Astrocyte (in vitro differentiated cells and primary cell): ENCODE results near the gene DUSP15. TPM values are rescaled to one million over a fixed set of nuclear protein-coding genes. Genes with fewer than 3 reads are reported as not detected.

Experiments used
- DNase-seq: peaks from one replicate; pipeline ENCODE4 v3.0.0-alpha.2; 2010; ENCODE audit warnings: low read depth
- FAIRE-seq: peaks from 2 replicates; lab custom pipeline; 2011; peaks lifted over from hg19 to GRCh38; lab: Jason Lieb, UNC
- H2AFZ ChIP-seq: 2 replicates; pipeline ENCODE4 v1.6.0; 2012; ENCODE audit warnings: low read depth, low read length, inconsistent platforms
- H3K27ac ChIP-seq: 2 replicates; pipeline ENCODE4 v1.5.1; 2011; ENCODE audit warnings: low read depth, low read length, inconsistent platforms
- H3K27me3 ChIP-seq: 2 replicates; pipeline ENCODE4 v1.6.0; 2011; ENCODE audit warnings: low read length, inconsistent platforms; ENCODE audit not compliant: insufficient read depth
- H3K36me3 ChIP-seq: 2 replicates; pipeline ENCODE4 v1.5.1; 2011; ENCODE audit warnings: low read length, inconsistent platforms; ENCODE audit not compliant: insufficient read depth
- H3K4me1 ChIP-seq: 2 replicates; pipeline ENCODE4 v1.5.1; 2011; ENCODE audit warnings: low read length, inconsistent platforms; ENCODE audit not compliant: insufficient read depth
- H3K4me2 ChIP-seq: 2 replicates; pipeline ENCODE4 v1.6.0; 2012; ENCODE audit warnings: low read length, inconsistent platforms
- H3K4me3 ChIP-seq: 2 replicates; pipeline ENCODE4 v1.5.1; 2011; ENCODE audit warnings: low read depth, mild to moderate bottlenecking, low read length, inconsistent platforms; ENCODE audit not compliant: insufficient read depth
- H3K79me2 ChIP-seq: 2 replicates; pipeline ENCODE4 v1.6.0; 2012; ENCODE audit warnings: mild to moderate bottlenecking, low read length, inconsistent platforms; ENCODE audit not compliant: insufficient read depth
- H3K9ac ChIP-seq: 2 replicates; pipeline ENCODE4 v1.6.0; 2012; ENCODE audit warnings: mild to moderate bottlenecking, low read length, inconsistent platforms
- H3K9me3 ChIP-seq: 2 replicates; pipeline ENCODE4 v1.5.1; 2012; ENCODE audit warnings: low read depth, mild to moderate bottlenecking, low read length, inconsistent platforms; ENCODE audit not compliant: insufficient read depth
- H4K20me1 ChIP-seq: 2 replicates; pipeline ENCODE4 v1.6.0; 2012; ENCODE audit warnings: low read length, inconsistent platforms; ENCODE audit not compliant: insufficient read depth
- H3K27ac Mint-ChIP-seq: one replicate; pipeline ENCODE4 v1.8.0; 2021; ENCODE audit warnings: mild to moderate bottlenecking, mixed read lengths; ENCODE audit not compliant: unreplicated experiment
- H3K27me3 Mint-ChIP-seq: one replicate; pipeline ENCODE4 v1.8.0; 2021; ENCODE audit warnings: low read depth, mixed read lengths; ENCODE audit not compliant: unreplicated experiment
- H3K36me3 Mint-ChIP-seq: one replicate; pipeline ENCODE4 v1.8.0; 2021; ENCODE audit warnings: low read depth, mixed read lengths; ENCODE audit not compliant: unreplicated experiment
- H3K4me1 Mint-ChIP-seq: one replicate; pipeline ENCODE4 v1.8.0; 2021; ENCODE audit warnings: low read depth, mixed read lengths; ENCODE audit not compliant: unreplicated experiment
- H3K4me3 Mint-ChIP-seq: one replicate; pipeline ENCODE4 v1.8.0; 2021; ENCODE audit warnings: mild to moderate bottlenecking, moderate library complexity, mixed read lengths; ENCODE audit not compliant: unreplicated experiment
- H3K9me3 Mint-ChIP-seq: one replicate; pipeline ENCODE4 v1.8.0; 2021; ENCODE audit warnings: mild to moderate bottlenecking, mixed read lengths; ENCODE audit not compliant: unreplicated experiment
- EZH2 ChIP-seq: IDR thresholded peaks from 2 replicates; pipeline ENCODE4 v1.6.1; 2012; ENCODE audit warnings: mild to moderate bottlenecking, low read length, inconsistent platforms; ENCODE audit not compliant: insufficient read depth
- total RNA-seq: library from RNA; stranded (reverse); gene quantifications from 2 replicates; pipeline ENCODE4 v1.2.1, GENCODE V29; 2021
- TF ChIP-seq, protein P1 (sequence below): IDR thresholded peaks from 2 replicates; pipeline ENCODE4 v1.5.1; 2011; ENCODE audit warnings: low read depth, mild to moderate bottlenecking, inconsistent platforms, low read length, moderate library complexity; ENCODE audit not compliant: insufficient read depth

The DUSP15 gene
- total RNA-seq, 1 donor from 2014 or later, result 1.2 TPM

DNA sequence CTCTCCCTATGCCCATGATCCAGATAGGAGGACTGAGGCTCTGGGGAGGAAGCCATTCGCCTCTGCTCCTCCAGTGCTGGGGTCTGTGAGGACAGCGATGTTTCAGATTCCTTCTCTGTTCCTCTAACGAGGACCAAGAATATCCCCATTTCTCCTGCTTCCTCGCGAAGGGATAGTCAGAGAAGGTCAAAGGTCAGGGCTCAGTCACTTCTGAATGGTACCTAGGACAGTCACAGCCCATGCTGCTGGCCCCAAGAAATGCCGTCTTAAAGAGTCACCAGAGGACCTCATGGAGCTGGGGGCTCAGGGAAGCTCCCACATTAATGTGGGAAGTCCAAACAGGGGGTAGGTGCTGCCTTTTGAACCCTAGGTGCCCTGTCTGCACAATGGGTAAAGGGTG, 27.0 kb downstream of the DUSP15 start:
- H3K27ac Mint-ChIP-seq, result peak overlapping the region; percentile 83
- DNase-seq, result no peak
- peaks cover 10% of the 10 kb centered on the region for H3K27me3 ChIP-seq
- no peak for FAIRE-seq
- no peaks in the 10 kb centered on the region for H3K36me3 ChIP-seq
- H3K27me3 Mint-ChIP-seq, result peaks cover 10% of the 10 kb centered on the region
- peak overlapping the region; percentile 40 for H3K4me3 ChIP-seq
- peak overlapping the region; percentile 86 for H3K4me3 Mint-ChIP-seq
- peaks cover 61% of the 10 kb centered on the region for H3K4me1 ChIP-seq
- peak overlapping the region; percentile 84 for H3K4me2 ChIP-seq
- H2AFZ ChIP-seq, result peak overlapping the region; percentile 14
- H3K9me3 Mint-ChIP-seq, result peaks cover 3% of the 10 kb centered on the region
- H3K36me3 Mint-ChIP-seq, result no peaks in the 10 kb centered on the region
- TF ChIP-seq EZH2, result no peak
- TF ChIP-seq, protein P1, sequence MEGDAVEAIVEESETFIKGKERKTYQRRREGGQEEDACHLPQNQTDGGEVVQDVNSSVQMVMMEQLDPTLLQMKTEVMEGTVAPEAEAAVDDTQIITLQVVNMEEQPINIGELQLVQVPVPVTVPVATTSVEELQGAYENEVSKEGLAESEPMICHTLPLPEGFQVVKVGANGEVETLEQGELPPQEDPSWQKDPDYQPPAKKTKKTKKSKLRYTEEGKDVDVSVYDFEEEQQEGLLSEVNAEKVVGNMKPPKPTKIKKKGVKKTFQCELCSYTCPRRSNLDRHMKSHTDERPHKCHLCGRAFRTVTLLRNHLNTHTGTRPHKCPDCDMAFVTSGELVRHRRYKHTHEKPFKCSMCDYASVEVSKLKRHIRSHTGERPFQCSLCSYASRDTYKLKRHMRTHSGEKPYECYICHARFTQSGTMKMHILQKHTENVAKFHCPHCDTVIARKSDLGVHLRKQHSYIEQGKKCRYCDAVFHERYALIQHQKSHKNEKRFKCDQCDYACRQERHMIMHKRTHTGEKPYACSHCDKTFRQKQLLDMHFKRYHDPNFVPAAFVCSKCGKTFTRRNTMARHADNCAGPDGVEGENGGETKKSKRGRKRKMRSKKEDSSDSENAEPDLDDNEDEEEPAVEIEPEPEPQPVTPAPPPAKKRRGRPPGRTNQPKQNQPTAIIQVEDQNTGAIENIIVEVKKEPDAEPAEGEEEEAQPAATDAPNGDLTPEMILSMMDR, result no peak
- H3K9me3 ChIP-seq, result no peaks in the 10 kb centered on the region
- H3K79me2 ChIP-seq, result peaks cover 14% of the 10 kb centered on the region
- H3K9ac ChIP-seq, result peak overlapping the region; percentile 72
- H3K4me1 Mint-ChIP-seq, result peaks cover 38% of the 10 kb centered on the region
- H3K27ac ChIP-seq, result peak overlapping the region; percentile 85
- no peaks in the 10 kb centered on the region for H4K20me1 ChIP-seq

DNA sequence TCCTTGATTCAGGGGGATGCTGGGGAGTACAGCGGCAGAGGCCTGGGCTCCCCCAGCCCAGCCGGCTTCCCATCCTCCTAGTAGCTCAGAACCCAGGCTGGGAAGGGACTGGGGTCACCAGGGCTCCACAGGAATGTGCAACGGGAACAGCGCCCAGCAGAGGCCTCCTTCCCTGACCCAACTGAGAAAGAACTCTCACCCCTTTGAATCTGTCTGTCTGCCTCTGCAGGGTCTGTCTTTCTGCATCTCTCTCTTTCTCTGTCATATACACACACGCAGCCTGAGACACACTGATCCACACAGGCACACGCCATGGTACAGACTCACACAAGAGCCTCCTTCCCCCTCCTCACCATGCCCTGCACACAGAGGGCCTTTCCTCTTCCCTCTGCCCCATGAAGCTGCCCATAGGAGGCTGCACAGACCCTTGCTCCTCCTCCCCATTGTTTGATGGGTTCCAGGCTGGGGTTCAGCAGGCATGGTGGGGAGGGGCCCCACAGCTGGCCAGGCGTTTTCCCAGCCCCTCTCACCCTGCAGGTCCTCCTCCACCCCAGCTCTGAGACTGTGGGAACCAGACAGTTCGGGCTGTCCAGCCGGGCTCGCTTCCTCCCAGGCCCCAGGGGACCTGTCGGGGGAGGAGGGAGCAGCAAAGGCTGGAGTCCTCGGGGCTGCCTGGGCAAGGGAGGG, 27.7 kb downstream of the DUSP15 start:
- FAIRE-seq (no peak), DNase-seq (peak; percentile 60)
- H3K9ac ChIP-seq, result peak overlapping the region; percentile 72
- H3K4me3 Mint-ChIP-seq, result peak overlapping the region; percentile 71
- peak overlapping the region; percentile 85 for H3K27ac ChIP-seq
- peaks cover 68% of the 10 kb centered on the region for H3K4me1 ChIP-seq
- no peak for TF ChIP-seq EZH2
- TF ChIP-seq, protein P1, result no peak
- H2AFZ ChIP-seq, result peak overlapping the region; percentile 14
- H3K79me2 ChIP-seq, result peaks cover 14% of the 10 kb centered on the region
- peaks cover 38% of the 10 kb centered on the region for H3K4me1 Mint-ChIP-seq
- H3K9me3 ChIP-seq, result no peaks in the 10 kb centered on the region
- H3K27me3 Mint-ChIP-seq, result peaks cover 5% of the 10 kb centered on the region
- peak overlapping the region; percentile 84 for H3K4me2 ChIP-seq
- H3K36me3 ChIP-seq, result no peaks in the 10 kb centered on the region
- peak overlapping the region; percentile 40 for H3K4me3 ChIP-seq
- H3K27ac Mint-ChIP-seq, result peak overlapping the region; percentile 93
- H3K27me3 ChIP-seq, result peaks cover 6% of the 10 kb centered on the region
- H3K36me3 Mint-ChIP-seq, result no peaks in the 10 kb centered on the region
- peaks cover 3% of the 10 kb centered on the region for H3K9me3 Mint-ChIP-seq
- no peaks in the 10 kb centered on the region for H4K20me1 ChIP-seq

DNA sequence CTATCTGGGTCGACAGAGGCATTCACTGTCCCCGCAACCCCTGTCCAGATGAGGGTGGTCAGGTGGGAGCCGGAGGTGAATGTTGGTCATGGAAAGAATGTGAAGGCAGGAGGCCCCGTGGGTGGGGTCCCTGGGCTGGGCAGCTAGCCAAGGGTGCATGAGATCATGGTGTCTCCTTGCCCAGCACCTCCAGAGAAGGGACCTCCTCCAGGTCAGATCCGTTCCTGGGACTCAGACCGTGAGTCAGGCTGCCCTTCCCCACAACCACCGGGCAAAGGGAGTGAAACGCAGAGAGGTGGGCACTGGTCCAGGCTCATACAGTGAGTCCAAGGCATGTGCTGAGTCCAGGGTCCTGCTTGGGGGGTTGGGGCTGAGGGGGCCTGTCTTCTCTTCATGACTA, 28.4 kb downstream of the DUSP15 start:
- peak overlapping the region; percentile 85 for H3K27ac ChIP-seq
- Mint-ChIP-seq H3K27ac (peak overlapping the region; percentile 93), H3K36me3 (no peaks in the 10 kb centered on the region), H3K9me3 (peaks cover 3% of the 10 kb centered on the region), H3K27me3 (peaks cover 4% of the 10 kb centered on the region), H3K4me3 (peak overlapping the region; percentile 20), H3K4me1 (peaks cover 38% of the 10 kb centered on the region)
- DNase-seq (peak; percentile 77), FAIRE-seq (no peak)
- H3K9me3 ChIP-seq, result no peaks in the 10 kb centered on the region
- TF ChIP-seq EZH2, result no peak
- TF ChIP-seq, protein P1, result no peak
- no peaks in the 10 kb centered on the region for H4K20me1 ChIP-seq
- H3K79me2 ChIP-seq, result peaks cover 14% of the 10 kb centered on the region
- no peaks in the 10 kb centered on the region for H3K27me3 ChIP-seq
- peak overlapping the region; percentile 72 for H3K9ac ChIP-seq
- peak overlapping the region; percentile 84 for H3K4me2 ChIP-seq
- H3K4me1 ChIP-seq, result peaks cover 75% of the 10 kb centered on the region
- H3K4me3 ChIP-seq, result peak overlapping the region; percentile 40
- H2AFZ ChIP-seq, result no peak overlapping the region
- no peaks in the 10 kb centered on the region for H3K36me3 ChIP-seq
